HL-60 (cell line): ENCODE results near the gene LRCH4.

Experiments
- DNase-seq, 2 experiments: peaks; one replicate each; pipeline ENCODE4 v3.0.0-alpha.2; 2010 to 2020; ENCODE audit warnings: low read depth in 1 of 2, low spot score in 1 of 2
- H3K27ac ChIP-seq: fragments of 250-450 bp; sonication (Bioruptor Pico); replicated peaks from 2 replicates; pipeline ENCODE4 v1.5.1; 2020; ENCODE audit warnings: mild to moderate bottlenecking, moderate library complexity
- H3K27me3 ChIP-seq: fragments of 250-450 bp; sonication (Bioruptor Pico); 2 replicates; pipeline ENCODE4 v1.5.1; 2021; ENCODE audit warnings: mild to moderate bottlenecking, moderate library complexity; ENCODE audit not compliant: insufficient read depth, poor library complexity, severe bottlenecking
- H3K4me3 ChIP-seq: replicated peaks from 2 replicates; pipeline ENCODE4 v1.5.1; 2011; ENCODE audit warnings: mild to moderate bottlenecking, control low read depth, low read length; ENCODE audit not compliant: insufficient read depth
- GABPA ChIP-seq: IDR thresholded peaks from 2 replicates; pipeline ENCODE4 v1.6.1; 2012; ENCODE audit warnings: low read depth
- POLR2AphosphoS5 ChIP-seq: IDR thresholded peaks from 2 replicates; pipeline ENCODE4 v1.6.1; 2012; ENCODE audit warnings: low read depth
- SPI1 ChIP-seq: IDR thresholded peaks from 2 replicates; pipeline ENCODE4 v1.6.1; 2012; ENCODE audit warnings: low read depth, mild to moderate bottlenecking, borderline replicate concordance
- TF ChIP-seq, protein P1 (sequence below): IDR thresholded peaks from 2 replicates; pipeline ENCODE4 v1.6.1; 2012; ENCODE audit warnings: low read depth; ENCODE audit not compliant: insufficient replicate concordance
- TF ChIP-seq, protein P2 (sequence below): IDR thresholded peaks from one replicate; pipeline ENCODE4 v1.5.1; 2011; ENCODE audit warnings: low read length, control low read depth, inconsistent platforms; ENCODE audit not compliant: insufficient read depth

The LRCH4 gene

DNA sequence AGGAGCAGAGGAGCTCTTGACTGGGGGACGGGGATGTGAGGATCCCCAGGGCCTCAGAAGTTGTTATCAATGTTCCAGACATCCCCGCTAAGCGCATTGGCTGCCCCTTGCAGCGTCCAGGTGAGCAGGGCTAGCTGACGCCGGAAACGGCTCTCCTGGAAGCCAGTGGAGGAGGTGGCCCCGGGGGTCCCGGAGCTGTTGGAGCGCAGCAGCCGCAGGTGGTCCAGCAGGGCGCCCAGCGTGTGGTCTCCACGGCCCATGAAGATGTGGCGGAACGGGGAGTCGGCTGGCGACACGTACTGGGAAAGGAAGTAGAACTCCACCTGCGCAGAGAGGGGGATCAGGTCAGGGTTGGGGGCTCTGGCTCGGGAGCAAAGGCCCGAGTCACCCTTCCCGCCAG, 34.9 kb upstream of the LRCH4 start:
- Histone ChIP-seq H3K27ac (no peak overlapping the region), H3K4me3 (no peak overlapping the region), H3K27me3 (no peaks in the 10 kb centered on the region)
- TF ChIP-seq SPI1 (no peak), POLR2AphosphoS5 (no peak), GABPA (no peak)
- TF ChIP-seq, protein P1, sequence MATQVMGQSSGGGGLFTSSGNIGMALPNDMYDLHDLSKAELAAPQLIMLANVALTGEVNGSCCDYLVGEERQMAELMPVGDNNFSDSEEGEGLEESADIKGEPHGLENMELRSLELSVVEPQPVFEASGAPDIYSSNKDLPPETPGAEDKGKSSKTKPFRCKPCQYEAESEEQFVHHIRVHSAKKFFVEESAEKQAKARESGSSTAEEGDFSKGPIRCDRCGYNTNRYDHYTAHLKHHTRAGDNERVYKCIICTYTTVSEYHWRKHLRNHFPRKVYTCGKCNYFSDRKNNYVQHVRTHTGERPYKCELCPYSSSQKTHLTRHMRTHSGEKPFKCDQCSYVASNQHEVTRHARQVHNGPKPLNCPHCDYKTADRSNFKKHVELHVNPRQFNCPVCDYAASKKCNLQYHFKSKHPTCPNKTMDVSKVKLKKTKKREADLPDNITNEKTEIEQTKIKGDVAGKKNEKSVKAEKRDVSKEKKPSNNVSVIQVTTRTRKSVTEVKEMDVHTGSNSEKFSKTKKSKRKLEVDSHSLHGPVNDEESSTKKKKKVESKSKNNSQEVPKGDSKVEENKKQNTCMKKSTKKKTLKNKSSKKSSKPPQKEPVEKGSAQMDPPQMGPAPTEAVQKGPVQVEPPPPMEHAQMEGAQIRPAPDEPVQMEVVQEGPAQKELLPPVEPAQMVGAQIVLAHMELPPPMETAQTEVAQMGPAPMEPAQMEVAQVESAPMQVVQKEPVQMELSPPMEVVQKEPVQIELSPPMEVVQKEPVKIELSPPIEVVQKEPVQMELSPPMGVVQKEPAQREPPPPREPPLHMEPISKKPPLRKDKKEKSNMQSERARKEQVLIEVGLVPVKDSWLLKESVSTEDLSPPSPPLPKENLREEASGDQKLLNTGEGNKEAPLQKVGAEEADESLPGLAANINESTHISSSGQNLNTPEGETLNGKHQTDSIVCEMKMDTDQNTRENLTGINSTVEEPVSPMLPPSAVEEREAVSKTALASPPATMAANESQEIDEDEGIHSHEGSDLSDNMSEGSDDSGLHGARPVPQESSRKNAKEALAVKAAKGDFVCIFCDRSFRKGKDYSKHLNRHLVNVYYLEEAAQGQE: no peak
- TF ChIP-seq, protein P2, sequence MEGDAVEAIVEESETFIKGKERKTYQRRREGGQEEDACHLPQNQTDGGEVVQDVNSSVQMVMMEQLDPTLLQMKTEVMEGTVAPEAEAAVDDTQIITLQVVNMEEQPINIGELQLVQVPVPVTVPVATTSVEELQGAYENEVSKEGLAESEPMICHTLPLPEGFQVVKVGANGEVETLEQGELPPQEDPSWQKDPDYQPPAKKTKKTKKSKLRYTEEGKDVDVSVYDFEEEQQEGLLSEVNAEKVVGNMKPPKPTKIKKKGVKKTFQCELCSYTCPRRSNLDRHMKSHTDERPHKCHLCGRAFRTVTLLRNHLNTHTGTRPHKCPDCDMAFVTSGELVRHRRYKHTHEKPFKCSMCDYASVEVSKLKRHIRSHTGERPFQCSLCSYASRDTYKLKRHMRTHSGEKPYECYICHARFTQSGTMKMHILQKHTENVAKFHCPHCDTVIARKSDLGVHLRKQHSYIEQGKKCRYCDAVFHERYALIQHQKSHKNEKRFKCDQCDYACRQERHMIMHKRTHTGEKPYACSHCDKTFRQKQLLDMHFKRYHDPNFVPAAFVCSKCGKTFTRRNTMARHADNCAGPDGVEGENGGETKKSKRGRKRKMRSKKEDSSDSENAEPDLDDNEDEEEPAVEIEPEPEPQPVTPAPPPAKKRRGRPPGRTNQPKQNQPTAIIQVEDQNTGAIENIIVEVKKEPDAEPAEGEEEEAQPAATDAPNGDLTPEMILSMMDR: no peak
- no peak for DNase-seq

DNA sequence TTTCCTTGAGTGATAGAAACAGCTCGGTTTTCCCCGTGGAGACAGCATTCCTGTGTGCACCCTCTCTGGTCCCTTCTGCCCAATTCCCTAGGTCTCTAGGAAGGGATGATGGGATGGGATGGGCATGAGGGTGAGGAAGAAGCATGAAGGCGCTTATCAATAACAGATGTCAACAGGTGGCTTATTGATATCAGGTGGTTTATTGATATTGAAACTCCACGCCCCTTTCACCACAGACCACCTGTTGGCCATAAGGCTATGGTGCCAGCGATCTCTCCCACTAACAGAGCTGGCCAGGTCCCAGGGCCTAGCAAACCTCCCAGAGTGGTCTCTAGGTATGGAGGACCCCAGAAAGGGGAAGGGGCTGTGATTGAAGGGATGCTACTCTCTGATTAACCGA, 34.3 kb upstream of the LRCH4 start:
- Histone ChIP-seq H3K27me3 (no peaks in the 10 kb centered on the region), H3K27ac (no peak overlapping the region), H3K4me3 (no peak overlapping the region)
- TF ChIP-seq POLR2AphosphoS5: no peak
- TF ChIP-seq, protein P2: no peak
- TF ChIP-seq GABPA: no peak
- TF ChIP-seq, protein P1: no peak
- TF ChIP-seq SPI1: no peak
- no peak for DNase-seq

DNA sequence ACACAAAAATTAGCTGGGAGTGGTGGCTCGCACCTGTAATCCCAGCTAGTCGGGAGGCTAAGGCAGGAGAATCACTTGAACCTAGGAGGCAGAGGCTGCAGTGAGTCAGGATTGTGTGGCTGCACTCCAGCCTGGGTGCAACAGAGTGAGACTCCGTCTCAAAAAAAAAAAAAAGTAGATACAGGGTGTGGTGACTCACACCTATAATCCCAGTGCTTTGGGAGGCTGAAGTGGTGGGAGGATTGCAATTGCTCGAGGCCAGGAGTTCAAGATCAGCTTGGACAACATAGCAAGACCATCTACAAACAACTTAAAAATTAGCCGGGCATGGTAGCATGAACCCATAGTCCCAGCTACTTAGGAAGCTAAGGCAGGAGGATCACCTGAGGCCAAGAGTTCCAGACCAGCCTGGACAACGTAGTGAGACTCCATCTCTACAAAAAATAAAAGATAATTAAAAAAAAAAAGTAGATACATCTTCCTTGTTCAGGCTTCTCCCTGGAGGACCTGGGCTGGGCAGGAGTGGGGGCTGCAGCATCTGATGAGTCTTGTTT, 28.5 kb upstream of the LRCH4 start:
- 0 out of 2 replicates have a peak overlapping the region, but pooled peaks have one; percentile 29 for H3K27ac ChIP-seq
- H3K27me3 ChIP-seq: no peaks in the 10 kb centered on the region
- H3K4me3 ChIP-seq: no peak overlapping the region
- DNase-seq: no peak
- TF ChIP-seq, protein P2: no peak
- TF ChIP-seq GABPA (no peak), SPI1 (no peak), POLR2AphosphoS5 (no peak)
- TF ChIP-seq, protein P1: no peak
